Progenitor cell of endocrine pancreas (in vitro differentiated cells): ENCODE measurements around the gene RGS14. TPM values are rescaled to one million over a fixed set of nuclear protein-coding genes. Genes with fewer than 3 reads are reported as not detected.
A peak's percentile ranks its signal among the peaks of the same experiment; 100 is the strongest.

ENCODE experiments used
- DNase-seq: peaks from one replicate; pipeline ENCODE4 v3.0.0; 2021; ENCODE audit warnings: low spot score; ENCODE audit not compliant: unreplicated experiment
- H3K27ac Mint-ChIP-seq: 2 replicates; pipeline ENCODE4 v1.8.0; 2021; ENCODE audit warnings: mild to moderate bottlenecking, moderate library complexity, mixed read lengths
- H3K27me3 Mint-ChIP-seq: 2 replicates; pipeline ENCODE4 v1.8.0; 2021; ENCODE audit warnings: mixed read lengths
- H3K36me3 Mint-ChIP-seq: 2 replicates; pipeline ENCODE4 v1.8.0; 2022; ENCODE audit warnings: mixed read lengths; ENCODE audit not compliant: insufficient read depth
- H3K4me1 Mint-ChIP-seq: 2 replicates; pipeline ENCODE4 v1.8.0; 2021; ENCODE audit warnings: low read depth, mixed read lengths
- H3K4me3 Mint-ChIP-seq: 2 replicates; pipeline ENCODE4 v1.8.0; 2021; ENCODE audit warnings: low read depth, mild to moderate bottlenecking, moderate library complexity, mixed read lengths
- H3K9me3 Mint-ChIP-seq: 2 replicates; pipeline ENCODE4 v1.8.0; 2021; ENCODE audit warnings: low read depth, mixed read lengths
- total RNA-seq: library from RNA; stranded (reverse); gene quantifications from 2 replicates; pipeline ENCODE4 v1.2.1, GENCODE V29; 2021
- TF ChIP-seq, protein P1 (sequence below): fragments of 200-600 bp; sonication (generic); IDR thresholded peaks from one replicate; pipeline ENCODE4 v1.5.0; 2021; ENCODE audit warnings: antibody characterized with exemption, mild to moderate bottlenecking; ENCODE audit not compliant: unreplicated experiment

The RGS14 gene
- total RNA-seq, 1 donor from 2014 or later = 13.0 TPM

DNA sequence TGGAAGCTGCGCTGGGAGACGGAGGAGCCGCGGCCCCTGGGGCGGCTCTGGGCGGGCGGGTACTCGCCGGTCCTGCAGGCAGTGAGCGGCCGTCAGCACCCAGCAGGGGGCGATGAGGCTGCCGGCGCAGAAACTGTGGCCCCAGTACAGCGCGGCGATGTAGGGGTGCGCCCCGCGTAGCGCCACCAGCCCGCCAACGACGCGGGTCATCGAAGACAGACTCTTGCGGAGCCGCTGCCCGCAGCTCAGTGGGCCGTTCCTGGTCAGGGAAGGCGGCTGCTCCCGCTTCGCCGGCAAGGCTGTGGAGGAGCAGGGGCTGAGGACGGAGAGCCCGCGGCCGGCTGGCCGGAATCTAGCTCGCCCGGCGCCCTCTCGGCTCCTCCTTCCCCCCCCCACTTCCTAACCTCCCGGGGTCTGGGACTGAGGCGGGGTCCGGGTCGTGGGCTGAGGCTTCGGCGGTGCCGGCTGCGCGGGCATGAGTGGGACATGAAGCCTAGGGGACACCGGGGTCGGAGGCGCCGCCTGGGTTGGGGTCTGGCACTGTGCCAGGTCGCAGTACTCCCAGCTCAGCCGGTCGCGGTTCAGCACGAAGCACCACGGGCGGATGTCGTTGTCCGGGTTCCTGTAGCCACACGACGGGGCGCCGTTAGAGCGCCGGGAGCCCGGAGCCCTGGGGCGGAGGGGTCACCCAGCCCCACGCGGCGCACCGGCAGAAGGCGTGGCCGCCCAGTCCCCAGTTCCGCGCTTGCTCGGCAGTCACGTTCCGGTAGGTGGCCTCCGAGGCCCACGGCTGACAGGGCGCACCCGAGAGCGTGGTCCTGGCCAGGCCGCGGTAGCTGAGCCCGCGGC is 46.3 kb downstream of the RGS14 start:
- TF ChIP-seq, protein P1, sequence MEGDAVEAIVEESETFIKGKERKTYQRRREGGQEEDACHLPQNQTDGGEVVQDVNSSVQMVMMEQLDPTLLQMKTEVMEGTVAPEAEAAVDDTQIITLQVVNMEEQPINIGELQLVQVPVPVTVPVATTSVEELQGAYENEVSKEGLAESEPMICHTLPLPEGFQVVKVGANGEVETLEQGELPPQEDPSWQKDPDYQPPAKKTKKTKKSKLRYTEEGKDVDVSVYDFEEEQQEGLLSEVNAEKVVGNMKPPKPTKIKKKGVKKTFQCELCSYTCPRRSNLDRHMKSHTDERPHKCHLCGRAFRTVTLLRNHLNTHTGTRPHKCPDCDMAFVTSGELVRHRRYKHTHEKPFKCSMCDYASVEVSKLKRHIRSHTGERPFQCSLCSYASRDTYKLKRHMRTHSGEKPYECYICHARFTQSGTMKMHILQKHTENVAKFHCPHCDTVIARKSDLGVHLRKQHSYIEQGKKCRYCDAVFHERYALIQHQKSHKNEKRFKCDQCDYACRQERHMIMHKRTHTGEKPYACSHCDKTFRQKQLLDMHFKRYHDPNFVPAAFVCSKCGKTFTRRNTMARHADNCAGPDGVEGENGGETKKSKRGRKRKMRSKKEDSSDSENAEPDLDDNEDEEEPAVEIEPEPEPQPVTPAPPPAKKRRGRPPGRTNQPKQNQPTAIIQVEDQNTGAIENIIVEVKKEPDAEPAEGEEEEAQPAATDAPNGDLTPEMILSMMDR = peak; percentile 79
- Mint-ChIP-seq H3K27me3 (peaks cover 66% of the 10 kb centered on the region), H3K4me3 (peak overlapping the region; percentile 67), H3K27ac (no peak overlapping the region), H3K36me3 (no peaks in the 10 kb centered on the region), H3K4me1 (peaks cover 7% of the 10 kb centered on the region), H3K9me3 (no peaks in the 10 kb centered on the region)
- peak; percentile 61 for DNase-seq

DNA sequence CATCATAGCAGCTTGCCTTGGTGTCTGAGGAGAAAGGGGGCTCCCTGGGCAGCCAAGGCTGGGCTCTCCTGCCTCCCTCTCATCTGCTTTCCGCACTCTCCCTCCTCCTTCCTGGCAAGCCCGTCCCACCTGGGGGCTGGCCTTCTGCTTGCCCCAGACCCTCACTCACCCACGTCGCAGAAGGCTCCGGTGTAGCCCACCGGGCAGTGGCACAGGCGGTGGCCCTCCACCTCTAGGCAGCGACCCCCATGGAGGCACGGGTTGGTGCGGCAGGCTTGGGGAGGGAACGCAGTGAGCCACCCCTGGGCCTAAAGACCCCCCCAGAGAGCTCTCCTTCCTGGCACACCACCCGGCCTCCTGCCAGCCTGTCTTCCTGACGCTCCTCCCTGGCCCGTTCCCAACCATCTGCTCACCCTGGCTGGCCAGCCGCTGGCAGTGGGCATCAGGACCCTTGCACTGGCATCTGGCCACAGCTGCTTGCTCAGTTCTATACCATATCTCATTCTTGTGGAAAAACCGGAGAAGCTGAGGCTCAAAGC is 47.0 kb downstream of the RGS14 start:
- Mint-ChIP-seq H3K4me3 (peak overlapping the region; percentile 41), H3K4me1 (peaks cover 8% of the 10 kb centered on the region), H3K36me3 (no peaks in the 10 kb centered on the region), H3K27me3 (peaks cover 72% of the 10 kb centered on the region), H3K27ac (no peak overlapping the region), H3K9me3 (no peaks in the 10 kb centered on the region)
- TF ChIP-seq, protein P1 = no peak
- DNase-seq = no peak

DNA sequence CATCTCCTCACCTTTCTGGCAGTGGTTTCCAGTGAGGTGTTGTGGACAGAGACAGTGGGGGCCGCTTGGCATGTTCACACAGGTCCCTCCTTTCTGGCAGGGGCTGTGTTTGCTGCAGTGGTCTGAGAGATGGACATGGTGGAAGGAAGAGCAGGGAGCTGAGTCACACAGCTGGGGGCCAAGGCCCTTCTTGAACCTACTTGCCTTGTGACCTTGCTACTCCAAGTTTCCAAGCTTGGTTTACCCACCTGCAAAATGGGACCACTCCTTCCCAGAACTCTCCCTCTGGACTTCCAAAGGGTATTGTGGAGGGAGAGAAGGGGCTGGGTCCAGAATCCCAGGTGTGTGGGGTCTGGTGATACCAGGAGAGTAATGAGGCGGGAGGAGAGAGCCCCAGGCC is 47.6 kb downstream of the RGS14 start:
- peaks cover 72% of the 10 kb centered on the region for H3K27me3 Mint-ChIP-seq
- H3K36me3 Mint-ChIP-seq = no peaks in the 10 kb centered on the region
- H3K4me1 Mint-ChIP-seq = peaks cover 8% of the 10 kb centered on the region
- TF ChIP-seq, protein P1 = no peak
- H3K27ac Mint-ChIP-seq = no peak overlapping the region
- H3K4me3 Mint-ChIP-seq = no peak overlapping the region
- DNase-seq = no peak
- no peaks in the 10 kb centered on the region for H3K9me3 Mint-ChIP-seq

DNA sequence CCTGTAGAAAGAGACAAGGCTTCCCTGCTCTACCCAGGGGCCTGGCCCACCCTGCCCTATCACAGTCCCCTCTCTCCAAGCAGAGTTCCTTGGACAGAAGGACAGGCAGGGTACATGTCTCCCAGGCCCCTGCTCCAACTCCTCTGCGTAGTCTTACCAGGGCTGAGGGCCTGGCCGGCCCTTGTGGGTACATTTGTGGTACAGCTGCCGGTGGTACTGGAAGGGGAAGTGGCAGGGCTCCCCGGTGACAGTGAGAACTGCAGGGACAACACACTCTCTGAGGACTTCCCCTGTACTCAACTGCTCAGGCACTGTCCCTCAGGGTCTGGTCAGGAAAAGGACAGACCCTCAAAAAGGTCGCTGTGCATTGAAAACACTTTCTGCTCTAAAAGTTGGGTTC is 48.1 kb downstream of the RGS14 start:
- no peak overlapping the region for H3K4me3 Mint-ChIP-seq
- DNase-seq = no peak
- H3K4me1 Mint-ChIP-seq = peaks cover 8% of the 10 kb centered on the region
- H3K27ac Mint-ChIP-seq = no peak overlapping the region
- no peaks in the 10 kb centered on the region for H3K36me3 Mint-ChIP-seq
- TF ChIP-seq, protein P1 = no peak
- no peaks in the 10 kb centered on the region for H3K9me3 Mint-ChIP-seq
- H3K27me3 Mint-ChIP-seq = peaks cover 77% of the 10 kb centered on the region

DNA sequence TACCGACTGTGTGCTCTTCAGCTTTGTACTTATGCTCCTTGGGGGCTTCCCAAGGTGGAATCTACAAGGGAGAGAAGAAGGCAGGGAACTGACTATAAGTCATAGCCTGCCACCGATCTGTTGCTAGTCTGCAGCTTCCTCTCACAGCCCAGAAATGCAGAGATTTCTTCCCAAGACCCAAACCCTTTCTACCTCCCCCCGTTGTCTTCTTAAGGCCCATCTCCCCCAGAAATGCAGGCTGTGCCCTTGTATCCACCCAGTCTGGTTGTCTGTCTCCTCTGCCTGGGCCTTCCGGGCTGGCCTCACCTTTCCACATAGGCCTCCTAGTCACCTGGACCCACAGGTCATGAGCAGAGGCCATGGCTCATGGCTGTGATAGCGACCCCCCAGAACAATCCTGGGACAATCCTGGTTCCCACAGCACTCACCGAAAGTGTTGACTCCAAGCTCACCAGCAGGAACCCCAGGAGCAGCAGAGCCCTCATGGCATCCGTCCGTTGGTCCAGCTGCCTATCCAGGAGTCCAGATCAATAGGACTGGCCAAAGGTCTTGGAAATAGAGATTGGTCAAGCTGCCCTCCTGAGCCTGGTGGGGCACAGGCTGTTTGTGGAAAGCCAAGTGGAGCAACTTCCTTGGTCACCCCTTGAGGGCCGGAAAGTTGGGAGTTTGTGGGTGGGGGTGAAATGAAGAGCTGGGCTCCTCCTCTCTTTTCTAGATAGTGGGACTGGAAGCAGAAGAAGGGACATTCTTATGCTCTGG is 51.5 kb downstream of the RGS14 start, which contains the start of gene F12:
Gene F12, minus strand, starts transcription at position 522 of the 759 bp plus-strand sequence. Its CDS starts 37 bp downstream, at position 485.
- Mint-ChIP-seq H3K4me3 (no peak within 1 kb of the TSS), H3K27me3 (peaks cover 62% of the 10 kb centered on the region), H3K27ac (no peak within 1 kb of the TSS), H3K9me3 (no peaks in the 10 kb centered on the region), H3K4me1 (peaks cover 1% of the 10 kb centered on the region), H3K36me3 (no peaks in the 10 kb centered on the region)
- TF ChIP-seq, protein P1 = no peak
- DNase-seq = no peak
